NCI-H345 treated with DMSO at 0.1 percent for 48 hours (cell line): ENCODE results near the gene SAXO2.
A peak's percentile ranks its signal among the peaks of the same experiment; 100 is the strongest.
"Not testable (repeated sequence)": the region's sequence is repeated elsewhere in the genome, so short reads cannot be mapped to it uniquely, and the experiment has no call there.

Experiments
- DNase-seq: peaks from one replicate; lab custom pipeline; 2025; ENCODE audit not compliant: unreplicated experiment; lab: John Stamatoyannopoulos, UW

Gene SAXO2, protein sequence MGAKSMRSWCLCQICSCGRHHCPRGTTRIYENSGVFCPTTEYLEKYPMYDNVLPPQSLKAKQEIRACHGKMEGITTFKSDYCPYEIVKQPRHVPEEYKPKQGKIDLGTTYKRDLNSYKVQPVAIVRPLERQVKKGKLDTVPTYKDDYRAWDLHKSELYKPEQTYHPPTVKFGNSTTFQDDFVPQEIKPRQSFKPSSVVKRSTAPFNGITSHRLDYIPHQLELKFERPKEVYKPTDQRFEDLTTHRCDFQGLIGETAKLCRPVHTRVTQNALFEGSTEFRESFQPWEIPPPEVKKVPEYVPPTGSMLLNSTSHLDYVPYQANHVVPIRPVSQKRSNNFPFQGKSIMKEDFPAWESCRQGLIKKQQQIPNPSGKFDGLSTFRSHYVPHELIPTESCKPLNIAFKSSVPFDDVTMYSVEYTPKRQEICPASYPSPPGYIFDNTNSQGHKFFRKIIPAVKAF

DNA sequence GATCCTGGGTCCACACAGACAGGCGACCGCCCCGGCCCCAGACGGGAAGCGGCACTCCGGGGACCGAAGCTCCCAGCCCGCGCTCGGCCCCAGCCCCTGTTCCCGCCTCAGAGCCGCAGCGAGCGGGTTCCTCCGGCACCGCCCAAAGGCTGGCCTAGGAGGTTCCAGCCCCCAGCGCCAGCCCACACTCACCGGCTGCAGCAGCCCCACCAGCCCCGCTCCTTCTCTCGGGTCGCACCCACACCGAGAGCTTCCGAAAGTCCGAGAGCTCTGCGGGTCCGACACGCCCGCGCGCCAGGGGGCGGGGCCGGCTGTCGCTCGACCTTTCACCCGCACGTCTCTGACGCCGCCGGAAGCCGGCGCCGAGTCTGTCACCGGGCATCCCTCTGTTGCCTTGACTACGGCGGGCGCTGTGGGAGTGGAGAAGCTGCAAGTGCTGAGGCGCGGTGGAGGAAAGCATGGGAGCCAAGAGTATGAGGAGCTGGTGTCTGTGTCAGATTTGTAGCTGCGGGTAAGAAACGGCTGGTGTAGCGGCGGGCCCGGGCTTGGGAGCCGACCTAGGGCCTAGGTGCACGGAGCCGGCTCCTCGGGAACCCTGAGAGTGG is at the start of gene SAXO2, which contains the start of gene EFL1:
SAXO2 (plus strand) TSS at position 397 of the 605 bp plus-strand sequence; CDS start at position 459, 62 bp downstream.
EFL1 (minus strand) TSS at position 313 of the 605 bp plus-strand sequence. CDS start 956 bp downstream, outside the sequence.
- DNase-seq = peak; percentile 49

DNA sequence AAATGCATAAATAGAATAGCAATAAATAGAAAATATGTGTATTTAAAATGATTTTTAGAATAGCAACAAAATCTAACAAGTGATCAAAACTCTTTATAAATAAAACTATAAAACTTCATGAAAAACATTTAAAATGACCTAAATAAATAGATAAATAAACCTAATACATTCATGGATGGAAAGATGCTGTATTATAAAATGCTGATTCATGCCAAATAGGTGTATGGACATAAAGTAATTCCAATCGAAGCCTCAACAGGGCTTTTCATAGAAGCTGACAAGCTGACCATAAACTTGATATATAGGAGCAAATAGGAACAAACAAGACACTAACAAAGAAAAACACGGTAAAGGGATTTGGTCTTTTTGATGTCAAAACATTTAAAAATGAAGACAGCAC is 46.5 kb upstream of the SAXO2 start:
- not testable (repeated sequence) for DNase-seq

GRCh38 chr15:82221535-82221934 is 41.1 kb upstream of the SAXO2 start:
- not testable (repeated sequence) for DNase-seq

DNA sequence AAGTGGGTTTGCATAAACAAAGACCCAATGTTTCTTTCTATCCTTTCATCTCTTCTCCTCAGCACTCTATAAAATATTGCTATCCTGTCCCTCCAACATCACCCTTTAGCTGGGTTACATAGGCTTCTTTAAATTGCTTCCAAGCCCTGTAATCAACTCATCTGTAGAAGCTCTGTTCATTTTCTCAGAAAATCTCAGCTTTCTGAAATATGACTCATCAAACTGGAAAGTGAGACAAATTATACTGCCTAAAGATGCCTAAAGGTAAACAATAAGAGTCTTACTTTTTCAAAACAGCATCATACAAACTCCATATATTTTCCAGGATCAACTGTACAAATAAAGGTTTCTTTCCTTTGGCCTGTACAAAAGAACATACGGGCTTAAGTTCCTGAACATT is 33.9 kb upstream of the SAXO2 start:
- no peak for DNase-seq

DNA sequence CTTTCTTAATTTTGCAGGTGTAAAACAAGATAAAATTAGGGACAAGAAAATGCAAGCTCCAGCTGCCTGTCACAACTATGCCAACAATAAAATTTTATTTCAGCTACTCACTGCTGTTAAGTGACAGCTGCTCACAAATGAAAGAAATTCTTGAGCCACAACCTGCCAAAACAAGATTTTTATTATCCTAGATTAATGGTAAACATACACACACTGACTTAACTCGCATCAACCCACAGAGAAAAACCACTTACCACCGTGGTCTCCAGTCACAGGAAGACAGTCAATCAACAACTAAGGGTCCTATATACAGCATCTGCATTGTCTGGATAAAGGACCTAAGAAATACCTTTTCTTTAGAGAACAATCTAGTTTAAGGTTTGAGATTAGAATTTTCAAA is 31.4 kb upstream of the SAXO2 start:
- DNase-seq = no peak

GRCh38 chr15:82231842-82232241 is 30.8 kb upstream of the SAXO2 start:
- DNase-seq = no peak

GRCh38 chr15:82237944-82238534 is 24.6 kb upstream of the SAXO2 start:
- not testable (repeated sequence) for DNase-seq

- no peak for DNase-seq
These were observed 22.8 kb upstream of the SAXO2 start for GRCh38 chr15:82239685-82240391.

- not testable (repeated sequence) for DNase-seq
These were observed 20.6 kb upstream of the SAXO2 start for GRCh38 chr15:82241836-82242499.

DNA sequence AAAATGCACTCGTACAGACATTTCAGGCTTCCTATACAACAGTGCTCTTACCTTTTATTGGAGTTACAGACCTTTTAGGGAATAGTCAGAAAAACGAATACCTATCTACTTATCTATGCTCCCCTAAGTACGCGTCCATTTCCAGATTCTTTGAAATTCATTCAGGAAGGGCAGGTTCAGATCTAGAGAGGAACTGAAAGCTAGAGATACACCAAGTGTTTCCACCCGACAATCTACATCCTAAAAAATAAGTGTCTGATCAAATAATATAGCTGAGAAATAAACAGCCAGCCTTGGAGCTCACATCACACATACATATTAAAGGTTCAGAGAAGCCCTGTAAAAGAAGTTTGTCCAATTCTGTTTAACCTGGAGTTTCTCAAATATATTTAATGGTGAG is 19.0 kb upstream of the SAXO2 start:
- not testable (repeated sequence) for DNase-seq

DNA sequence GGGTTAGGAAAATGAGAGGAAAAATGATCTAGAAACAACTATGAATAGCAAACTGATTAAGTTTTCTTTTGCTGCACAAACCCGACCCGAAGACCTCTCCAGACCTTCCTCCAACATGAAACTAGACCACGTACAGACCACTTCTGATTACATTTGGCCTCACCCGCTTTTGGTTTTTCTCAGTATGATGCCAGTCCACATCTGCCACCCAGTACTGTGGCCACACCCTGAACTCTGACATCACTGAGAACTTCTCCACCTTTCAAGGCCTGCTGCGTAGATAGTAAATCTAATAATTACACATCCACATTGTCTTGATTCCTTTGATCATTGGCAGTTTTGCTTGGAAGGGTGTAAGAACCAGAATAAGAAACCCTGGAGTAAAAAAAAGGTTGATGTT is 16.7 kb upstream of the SAXO2 start:
- DNase-seq = not testable (repeated sequence)

DNA sequence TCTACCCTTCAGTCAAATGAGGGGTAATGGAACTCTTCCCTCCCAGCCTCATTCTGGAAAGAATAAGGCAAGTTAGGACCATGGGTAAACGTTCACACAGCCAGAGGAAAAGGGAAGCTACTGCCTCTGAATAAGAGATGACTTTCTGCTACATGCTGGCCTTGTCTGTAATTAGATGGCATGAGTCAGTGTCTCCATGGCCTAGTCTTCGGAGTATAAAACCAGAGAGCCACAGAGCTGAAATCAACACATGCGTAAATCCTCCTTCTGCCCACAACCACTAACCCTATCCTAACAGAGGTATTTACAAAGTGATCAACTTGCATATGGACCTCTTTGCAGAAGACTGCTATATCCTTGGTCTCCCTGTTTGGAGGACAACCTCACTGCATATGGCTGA is 14.4 kb upstream of the SAXO2 start:
- not testable (repeated sequence) for DNase-seq

GRCh38 chr15:82261566-82262421 is 824 bp upstream of the SAXO2 start:
- not testable (repeated sequence) for DNase-seq

DNA sequence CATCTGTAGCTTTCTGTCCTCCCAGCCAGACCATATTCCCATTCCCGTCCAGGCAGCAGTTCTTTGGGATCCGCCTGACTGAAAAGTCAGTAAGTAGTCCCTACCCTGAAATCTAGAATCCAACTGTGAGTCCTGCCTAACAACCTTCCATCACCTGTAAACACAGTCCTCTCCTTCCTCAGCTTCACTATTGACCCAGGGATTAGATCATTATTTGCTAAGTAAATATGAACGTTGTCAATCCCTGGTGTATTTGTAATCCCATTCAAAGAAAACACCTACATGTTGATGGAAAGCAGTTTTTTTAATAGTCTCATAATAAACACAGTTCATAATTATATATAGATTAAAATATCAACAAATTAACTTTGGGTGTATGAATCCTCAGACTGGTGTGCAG is 732 bp downstream of the SAXO2 start:
- peak; percentile 42 for DNase-seq

GRCh38 chr15:82267137-82267536 is 4.5 kb downstream of the SAXO2 start:
- DNase-seq = not testable (repeated sequence)

DNA sequence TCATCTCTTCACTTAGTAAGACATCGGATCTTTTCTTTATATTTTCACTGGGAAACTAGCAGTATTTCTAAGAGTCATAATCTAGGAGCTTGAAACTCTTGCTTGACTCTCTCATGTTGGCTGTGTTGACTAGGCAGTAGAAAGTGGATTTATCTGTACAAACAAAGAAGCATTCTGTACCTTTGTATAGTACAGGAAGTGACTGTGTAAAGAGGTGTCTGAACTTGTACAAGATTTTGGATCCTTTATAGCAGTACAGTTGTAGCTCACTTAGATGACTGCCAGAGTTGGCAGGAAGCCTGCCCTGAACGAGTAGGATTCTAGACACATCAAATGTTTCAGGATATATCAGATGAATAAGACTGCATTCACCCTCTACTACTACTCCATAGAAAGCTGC is 5.8 kb downstream of the SAXO2 start:
- not testable (repeated sequence) for DNase-seq

DNA sequence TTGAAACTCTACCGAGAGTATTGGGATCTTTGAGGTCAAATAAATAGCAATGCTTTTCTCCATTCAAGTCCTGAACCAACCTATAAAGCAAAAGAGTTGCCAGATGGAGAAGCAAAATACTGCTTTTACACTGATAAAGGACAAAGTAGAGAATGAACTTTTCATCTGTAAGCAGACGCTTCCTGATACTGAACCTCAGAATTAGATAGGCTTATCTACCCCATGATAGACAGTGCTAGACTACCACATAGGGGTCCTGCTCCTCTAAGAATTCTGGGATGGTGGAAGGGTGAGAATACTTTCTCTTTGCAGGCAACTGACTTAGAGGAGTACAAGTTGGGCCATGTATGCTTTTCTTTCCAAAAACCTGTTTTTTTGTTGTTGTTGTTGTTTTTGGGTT is 9.5 kb downstream of the SAXO2 start:
- no peak for DNase-seq

DNA sequence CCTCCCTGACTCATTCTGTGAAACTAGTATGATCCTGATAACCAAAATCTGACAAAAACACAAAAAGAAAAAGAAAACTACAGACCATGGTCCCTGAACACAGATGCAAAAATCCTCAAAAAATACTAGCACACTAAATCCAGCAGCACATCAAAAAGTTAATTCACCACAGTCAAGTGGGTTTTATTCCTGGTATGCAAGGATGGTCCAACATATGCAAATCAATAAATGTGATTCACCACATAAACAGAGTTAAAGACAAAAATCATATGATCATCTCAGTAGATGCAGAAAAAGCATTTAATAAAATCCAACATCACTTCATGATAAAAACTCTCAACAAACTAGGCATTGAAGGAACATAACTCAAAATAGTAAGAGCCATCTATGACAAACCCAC is 12.8 kb downstream of the SAXO2 start:
- DNase-seq = no peak

- not testable (repeated sequence) for DNase-seq
These were observed 18.7 kb downstream of the SAXO2 start for GRCh38 chr15:82281276-82281675.

- not testable (repeated sequence) for DNase-seq
These were observed 19.8 kb downstream of the SAXO2 start for GRCh38 chr15:82282386-82282785.
